T-helper 2 cell (primary cell): ENCODE measurements around the gene RHOC.
A peak's percentile ranks its signal among the peaks of the same experiment; 100 is the strongest.
"Not testable (repeated sequence)": the region's sequence is repeated elsewhere in the genome, so short reads cannot be mapped to it uniquely, and the experiment has no call there.

Experiments
- DNase-seq, 5 experiments: peaks; one replicate each; pipeline versions ENCODE4 v3.0.0 to v3.0.0-alpha.2; 2012 to 2022
- total RNA-seq, 2 donors: gene quantifications; one replicate each; lab custom pipeline; 2026; lab: John Stamatoyannopoulos, UW

The RHOC gene
- total RNA-seq, result 4.1 to 5.9 reads per million in 2 donors

GRCh38 chr1:112706505-112707220, at the start of gene RHOC:
TSS of gene RHOC (minus strand) at chr1:112707127. CDS start at chr1:112703799, 3,328 bp downstream.
- peak in 2 of 5 experiments; percentile 34 to 46 for DNase-seq

DNA sequence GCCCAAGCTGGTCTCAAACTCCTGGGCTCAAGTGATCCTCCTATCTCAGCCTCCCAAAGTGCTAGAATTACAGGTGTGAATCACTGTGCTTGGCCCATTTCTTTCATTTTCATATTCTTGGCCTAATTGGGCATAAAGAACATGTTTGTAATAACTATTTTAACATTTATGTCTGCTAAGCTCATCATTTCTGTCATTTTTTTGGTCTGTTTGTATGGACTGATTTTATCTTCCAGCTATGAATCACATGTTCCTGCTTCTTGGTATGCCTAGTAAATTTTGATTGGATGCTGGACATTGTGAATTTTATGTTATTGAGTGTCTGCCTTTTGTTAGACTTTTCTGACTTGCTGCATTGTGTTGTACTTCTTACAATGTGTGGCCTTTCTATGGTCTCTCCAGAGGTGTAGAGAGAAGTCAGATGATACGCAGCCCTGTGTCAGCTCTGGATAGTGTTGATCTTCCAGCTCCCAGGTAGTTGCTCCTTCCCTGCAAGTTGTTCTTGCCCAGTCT, 47.2 kb upstream of the RHOC start:
- no peak for DNase-seq

DNA sequence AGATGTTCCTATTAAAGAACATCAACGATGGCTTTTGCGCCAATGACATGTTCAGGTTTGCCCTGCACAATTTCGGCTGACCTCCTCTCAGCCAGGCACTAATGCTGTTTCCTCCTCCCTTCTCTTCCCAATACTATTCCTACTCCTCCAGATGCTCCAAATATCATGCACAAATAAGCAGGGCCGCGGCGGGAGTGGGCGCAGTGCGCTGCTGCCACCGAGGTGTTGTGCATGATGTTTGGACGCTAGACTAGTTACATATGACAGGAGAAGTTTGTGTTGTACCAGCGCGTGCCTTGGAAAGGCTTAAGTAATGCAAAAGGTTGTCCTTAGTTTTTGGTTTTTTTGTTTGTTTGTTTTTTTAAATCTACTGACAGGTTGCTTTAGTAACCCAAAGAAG, 41.5 kb upstream of the RHOC start:
- DNase-seq, result no peak

- no peak for DNase-seq
These were observed 37.2 kb upstream of the RHOC start for GRCh38 chr1:112744009-112744578.

- DNase-seq, result no peak
These were observed 36.5 kb upstream of the RHOC start for GRCh38 chr1:112743174-112744008.

GRCh38 chr1:112737573-112737972, 30.6 kb upstream of the RHOC start:
- DNase-seq, result no peak

- DNase-seq, result no peak
These were observed 28.8 kb upstream of the RHOC start for GRCh38 chr1:112735752-112736151.

GRCh38 chr1:112731451-112731850, 24.5 kb upstream of the RHOC start:
- no peak for DNase-seq

DNA sequence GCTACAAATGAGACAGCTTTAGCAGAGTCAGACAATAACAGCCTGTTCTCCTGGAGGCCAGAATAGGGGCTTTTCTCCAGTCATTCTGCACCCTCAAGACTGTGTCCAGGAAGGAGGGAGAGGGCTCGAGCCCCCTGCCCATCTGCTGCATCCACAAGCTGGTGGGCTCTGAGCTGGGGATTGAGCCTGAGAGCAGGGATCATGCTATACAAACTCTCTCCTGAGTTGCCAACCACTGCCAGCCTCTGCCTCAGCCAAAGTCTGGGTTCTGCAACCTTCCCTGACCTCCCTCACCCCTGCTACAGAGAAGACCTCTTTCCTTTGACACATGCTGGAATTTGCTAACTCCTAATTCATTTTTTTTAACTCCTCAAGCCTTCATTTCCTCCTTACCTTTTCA, 23.0 kb upstream of the RHOC start:
- no peak for DNase-seq

GRCh38 chr1:112729011-112729410, 22.1 kb upstream of the RHOC start:
- DNase-seq, result not testable (repeated sequence)

- DNase-seq, result not testable (repeated sequence)
These were observed 21.5 kb upstream of the RHOC start for GRCh38 chr1:112728306-112728971.

GRCh38 chr1:112727716-112728115, 20.8 kb upstream of the RHOC start:
- no peak for DNase-seq

DNA sequence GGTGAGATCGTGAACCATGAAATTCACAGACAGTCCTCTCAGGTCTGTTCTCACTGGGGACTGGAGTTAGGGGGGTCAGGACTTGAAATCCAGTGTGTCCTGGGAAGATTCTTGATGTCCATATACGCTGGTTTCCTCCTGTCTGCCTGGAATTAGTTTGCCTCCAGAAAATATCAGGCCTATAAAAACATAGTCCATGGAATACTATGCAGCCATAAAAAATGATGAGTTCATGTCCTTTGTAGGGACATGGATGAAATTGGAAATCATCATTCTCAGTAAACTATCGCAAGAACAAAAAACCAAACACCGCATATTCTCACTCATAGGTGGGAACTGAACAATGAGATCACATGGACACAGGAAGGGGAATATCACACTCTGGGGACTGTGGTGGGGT, 17.3 kb upstream of the RHOC start:
- DNase-seq, result not testable (repeated sequence)

- DNase-seq, result no peak
These were observed 16.5 kb upstream of the RHOC start for GRCh38 chr1:112723511-112723839.

- DNase-seq, result no peak
These were observed 15.9 kb upstream of the RHOC start for GRCh38 chr1:112722601-112723510.

DNA sequence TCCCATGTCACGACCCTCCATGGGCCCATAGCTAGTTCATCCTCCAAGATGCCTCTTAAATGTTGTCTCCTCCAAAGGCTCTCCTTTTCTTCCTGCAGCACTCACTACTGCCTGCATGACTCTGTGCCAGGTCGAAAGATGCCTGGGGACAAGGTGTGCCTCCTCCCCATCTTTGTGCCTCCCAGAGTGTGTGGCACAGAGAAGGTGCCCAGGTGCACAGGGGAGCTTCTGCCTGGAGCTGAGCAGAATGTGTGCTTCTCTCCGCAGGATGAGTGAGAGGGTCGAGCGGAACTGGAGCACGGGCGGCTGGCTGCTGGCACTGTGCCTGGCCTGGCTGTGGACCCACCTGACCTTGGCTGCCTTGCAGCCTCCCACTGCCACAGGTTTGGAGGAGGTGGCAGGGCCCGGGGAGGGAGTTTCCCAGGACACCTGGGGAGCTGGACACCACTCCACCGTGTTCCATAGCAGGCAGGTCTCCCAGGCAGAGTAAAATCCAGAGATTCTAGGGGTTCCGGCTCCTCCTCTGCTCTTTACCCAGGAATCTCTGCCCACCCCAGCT, 15.1 kb upstream of the RHOC start:
- no peak for DNase-seq

GRCh38 chr1:112721294-112721693, 14.4 kb upstream of the RHOC start:
- DNase-seq, result not testable (repeated sequence)

DNA sequence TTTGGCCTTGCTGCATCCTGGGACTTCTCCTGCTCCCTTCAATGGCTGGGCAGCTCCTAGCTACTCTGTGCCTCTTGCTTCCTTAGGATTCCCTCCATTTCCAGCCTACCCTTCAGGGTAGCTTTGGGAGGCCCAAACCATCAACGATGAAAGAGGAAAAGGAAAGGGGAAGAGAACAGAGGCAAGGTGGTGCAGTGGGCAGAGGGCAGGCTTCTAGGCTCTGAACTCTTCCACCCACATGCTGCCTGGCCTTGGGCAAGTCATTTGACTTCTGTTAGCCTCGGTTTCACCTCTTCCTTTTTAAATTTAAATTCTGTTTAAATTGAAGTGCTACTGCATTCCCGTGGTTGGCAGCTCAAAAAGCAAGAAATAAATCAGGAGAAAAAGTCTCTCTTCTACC, 13.9 kb upstream of the RHOC start:
- no peak for DNase-seq

- no peak for DNase-seq
These were observed 12.8 kb upstream of the RHOC start for GRCh38 chr1:112719706-112720105.

DNA sequence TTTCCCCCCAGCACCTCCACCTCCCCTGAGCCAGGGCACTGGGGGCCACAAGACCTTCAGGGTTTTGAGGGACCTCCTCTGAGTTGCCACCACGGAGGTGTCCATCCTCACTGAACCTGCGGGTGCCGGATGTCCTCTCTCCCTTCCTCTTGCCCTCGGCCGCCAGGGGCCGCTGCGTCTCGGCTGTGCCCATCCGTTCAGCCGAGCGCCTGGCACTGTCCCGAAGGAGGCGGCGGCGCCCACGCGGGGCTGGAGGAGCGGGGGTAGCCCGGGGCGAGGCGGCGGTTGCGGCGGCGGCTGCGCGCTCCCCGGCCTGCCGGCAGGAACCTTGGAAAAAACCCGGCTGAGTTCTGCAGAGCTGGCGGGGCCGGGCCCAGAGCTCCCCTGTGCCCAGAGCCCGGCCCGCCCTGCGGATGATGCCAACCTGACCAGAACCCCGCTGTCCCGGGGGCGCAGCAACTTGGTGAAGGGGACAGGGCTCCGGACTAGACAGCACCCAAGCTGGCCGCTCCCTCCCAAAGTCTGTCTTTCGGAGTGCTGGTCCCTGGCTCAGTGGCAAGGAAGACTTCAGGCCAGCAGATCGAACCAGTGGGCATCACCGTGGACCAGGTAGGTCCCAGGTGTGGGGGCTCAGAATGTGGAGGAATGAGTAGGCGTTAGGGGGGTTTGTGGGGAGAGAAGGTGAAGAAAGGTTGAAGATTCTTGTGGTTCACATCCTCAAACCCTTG, 11.9 kb upstream of the RHOC start:
- peak; percentile 50 to 68 (median 57) for DNase-seq
